TTC549 (cell line): Measurements from ENCODE around the gene TMEM63C.
"Not testable (repeated sequence)": the region's sequence is repeated elsewhere in the genome, so short reads cannot be mapped to it uniquely, and the experiment has no call there.

Source experiments
- FAIRE-seq: peaks from 2 replicates; lab custom pipeline; 2012; peaks lifted over from hg19 to GRCh38; lab: Jason Lieb, UNC

TMEM63C gene

GRCh38 chr14:77279719-77280118, 98.1 kb downstream of the TMEM63C start:
- FAIRE-seq = no peak

- not testable (repeated sequence) for FAIRE-seq
These were observed 99.3 kb downstream of the TMEM63C start for GRCh38 chr14:77280921-77281320.

DNA sequence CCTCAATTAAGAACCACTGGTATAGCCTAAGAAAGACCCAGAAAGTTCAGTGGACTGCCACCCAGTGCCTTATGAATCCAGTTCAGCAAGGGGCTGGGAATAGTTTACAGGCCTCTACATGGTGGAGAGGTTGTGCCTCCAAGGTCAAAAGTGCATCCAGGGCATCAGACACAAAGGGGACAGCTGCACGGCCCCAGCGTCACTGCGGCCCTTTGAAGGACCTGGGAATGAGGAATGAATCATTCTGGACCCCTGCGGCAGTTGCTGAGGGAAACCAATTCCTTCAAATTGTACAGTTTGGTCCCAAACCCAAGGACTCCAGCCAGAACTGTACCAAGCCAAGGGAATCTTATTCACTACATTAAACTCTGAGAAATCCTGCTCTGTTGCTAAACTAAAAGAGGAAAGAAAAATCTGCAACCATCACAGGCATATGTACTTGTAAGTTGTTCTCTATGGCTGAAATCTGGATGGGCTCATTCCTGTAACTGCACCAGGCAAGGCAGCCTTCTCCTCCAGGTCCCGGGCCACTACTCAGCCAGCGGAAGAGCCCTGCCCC, 100.3 kb downstream of the TMEM63C start:
- FAIRE-seq = no peak

- FAIRE-seq = no peak
These were observed 102.5 kb downstream of the TMEM63C start for GRCh38 chr14:77284066-77284465.

DNA sequence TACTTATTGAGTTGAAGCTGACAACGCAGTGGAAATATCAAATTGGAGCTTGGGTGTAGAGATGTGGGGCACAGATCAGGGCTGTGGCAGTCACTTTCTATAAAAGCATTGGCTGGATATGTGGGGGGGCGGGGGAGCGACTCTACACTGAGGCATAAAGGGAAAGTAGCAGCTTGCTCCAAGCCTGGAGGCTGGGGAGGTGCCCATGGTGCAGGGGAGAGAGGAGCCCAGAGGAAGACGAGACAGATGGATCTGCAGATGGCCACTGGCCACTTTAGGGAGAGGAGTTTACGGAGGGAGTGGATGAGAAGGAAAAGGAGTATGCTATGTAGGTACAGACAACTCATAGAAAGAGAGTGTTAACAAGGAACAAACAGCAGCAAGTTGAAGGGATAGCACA, 102.9 kb downstream of the TMEM63C start:
- FAIRE-seq = no peak

DNA sequence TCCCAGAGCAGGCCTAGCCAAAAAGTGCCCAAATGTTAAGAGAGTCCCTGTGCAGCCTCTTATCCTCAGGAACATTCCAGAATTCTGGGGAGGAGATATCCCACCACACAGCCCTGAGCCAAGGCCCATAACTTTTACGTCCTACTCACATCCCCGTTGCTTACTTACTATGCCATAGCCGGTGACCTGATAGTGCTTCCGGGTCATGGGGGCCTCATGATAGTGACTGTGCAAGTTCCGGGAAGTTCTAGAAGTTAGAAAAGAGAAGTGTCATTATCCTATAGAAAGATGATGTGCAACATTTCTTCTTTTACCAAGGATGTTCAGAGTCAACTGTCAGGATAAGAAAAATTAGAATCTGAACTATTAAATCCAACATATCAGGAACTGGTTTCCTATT, 105.0 kb downstream of the TMEM63C start:
- FAIRE-seq = no peak

- no peak for FAIRE-seq
These were observed 109.1 kb downstream of the TMEM63C start for GRCh38 chr14:77290705-77291104.

DNA sequence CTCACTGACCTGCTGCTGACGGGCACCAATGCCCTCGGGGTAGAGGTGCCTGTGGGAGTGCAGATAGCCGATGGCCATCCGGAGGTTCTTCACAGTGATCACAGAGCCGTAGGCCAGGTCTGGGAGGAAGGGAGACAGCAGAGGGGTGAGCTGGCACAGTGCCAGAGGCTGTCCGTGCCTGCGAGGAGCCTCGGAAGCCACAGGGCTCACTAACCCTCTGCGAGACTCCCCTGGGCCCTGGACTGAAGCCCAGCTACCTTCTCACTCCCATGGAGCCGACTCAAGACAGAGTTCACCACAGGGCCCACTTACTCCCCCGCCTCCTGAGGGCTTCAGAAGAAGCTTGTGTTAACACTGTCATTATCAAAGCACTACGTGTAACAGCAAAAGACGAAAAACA, 114.6 kb downstream of the TMEM63C start:
- no peak for FAIRE-seq

- FAIRE-seq = no peak
These were observed 115.3 kb downstream of the TMEM63C start for GRCh38 chr14:77296906-77297305.

- no peak for FAIRE-seq
These were observed 118.2 kb downstream of the TMEM63C start for GRCh38 chr14:77299771-77300170.

DNA sequence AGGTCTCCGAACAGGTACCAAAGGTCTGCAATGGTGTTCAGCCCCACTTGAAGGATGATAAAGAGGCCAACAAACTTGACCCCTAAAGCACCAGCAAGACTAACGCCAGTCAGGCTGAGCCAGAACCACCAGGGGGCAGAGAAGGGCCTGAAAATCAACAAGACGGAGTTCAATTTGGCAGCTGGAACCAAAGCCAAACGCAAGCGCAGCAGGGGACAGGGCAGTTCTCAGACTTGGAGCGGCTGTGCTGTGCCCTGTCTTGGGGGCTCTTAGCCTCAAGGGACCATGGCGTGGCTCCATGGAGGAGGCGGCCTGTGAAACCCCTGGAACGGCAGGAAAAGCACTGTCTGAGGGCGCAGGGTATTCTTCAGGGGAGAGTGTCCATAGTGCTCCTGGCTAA, 119.5 kb downstream of the TMEM63C start:
- no peak for FAIRE-seq

GRCh38 chr14:77302926-77303325, 121.3 kb downstream of the TMEM63C start:
- FAIRE-seq = no peak

- no peak for FAIRE-seq
These were observed 122.0 kb downstream of the TMEM63C start for GRCh38 chr14:77303417-77304156.

DNA sequence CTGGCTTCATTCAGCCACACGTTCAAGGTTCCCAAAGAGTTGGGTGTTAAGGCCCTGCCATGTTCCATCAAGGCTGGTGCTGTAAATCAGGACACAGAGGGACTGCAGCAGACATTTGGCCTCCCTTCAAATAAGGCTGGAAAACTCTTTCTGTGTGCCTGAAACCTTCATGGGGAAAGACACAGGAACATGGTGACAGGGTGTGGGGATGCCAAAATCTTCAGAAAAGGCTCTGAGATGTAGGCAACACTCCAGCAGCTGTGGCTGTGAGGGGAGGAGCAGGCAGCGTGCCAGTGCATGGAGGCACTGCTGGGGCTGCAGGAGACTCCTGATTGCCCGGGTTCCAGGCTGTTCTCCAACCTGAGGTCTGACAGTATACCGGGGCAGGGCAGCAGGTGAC, 124.1 kb downstream of the TMEM63C start:
- no peak for FAIRE-seq

GRCh38 chr14:77306416-77306815, 124.8 kb downstream of the TMEM63C start:
- no peak for FAIRE-seq

DNA sequence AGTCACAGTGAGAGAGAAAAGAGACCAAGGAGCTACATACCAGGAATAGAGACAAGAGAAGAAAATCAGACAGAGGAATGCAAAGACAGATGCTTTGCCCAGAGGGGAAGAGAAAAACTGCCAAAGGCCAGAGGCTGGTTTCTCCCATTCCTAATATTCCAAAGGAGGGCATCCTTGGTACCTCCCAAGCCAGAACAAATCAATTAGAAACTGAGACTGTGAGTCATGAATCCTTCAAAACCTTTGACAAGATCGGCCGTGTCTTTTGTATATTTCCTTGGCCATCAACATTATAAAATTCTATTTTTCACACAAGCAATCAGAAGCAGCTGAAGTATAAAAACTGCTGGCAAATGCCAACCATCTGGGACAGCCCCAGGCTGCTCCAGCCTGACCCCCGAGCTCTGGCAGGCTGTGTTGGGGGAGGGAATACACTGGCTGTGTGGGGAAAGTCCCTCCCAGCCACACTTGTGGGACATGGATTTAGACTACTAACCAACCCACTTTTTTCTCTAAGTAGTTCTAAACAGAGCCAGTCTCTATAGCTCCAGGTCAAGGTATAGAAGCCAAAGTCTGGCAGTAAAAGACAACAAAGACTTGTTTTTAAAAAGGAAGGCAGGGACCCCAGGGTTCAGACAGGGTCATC, 125.4 kb downstream of the TMEM63C start:
- no peak for FAIRE-seq
